Rectal smooth muscle tissue (tissue), 1 donor: ENCODE results near the gene DNAJB11.

ENCODE experiments used
- H3K27ac ChIP-seq: one replicate; pipeline ENCODE4 v1.7.0; 2013; ENCODE audit warnings: low read depth, low read length, inconsistent platforms
- H3K27me3 ChIP-seq: one replicate; pipeline ENCODE4 v1.7.0; 2013; ENCODE audit warnings: low read length; ENCODE audit not compliant: control insufficient read depth, insufficient read depth
- H3K36me3 ChIP-seq: one replicate; pipeline ENCODE4 v1.7.0; 2013; ENCODE audit warnings: low read length; ENCODE audit not compliant: control insufficient read depth, insufficient read depth
- H3K4me1 ChIP-seq: one replicate; pipeline ENCODE4 v1.7.0; 2013; ENCODE audit warnings: low read length; ENCODE audit not compliant: control insufficient read depth, insufficient read depth
- H3K4me3 ChIP-seq: one replicate; pipeline ENCODE4 v1.7.0; 2013; ENCODE audit warnings: low read length
- H3K9ac ChIP-seq: one replicate; pipeline ENCODE4 v1.7.0; 2013; ENCODE audit warnings: low read length

The DNAJB11 gene

GRCh38 chr3:186534113-186534669, 36.3 kb upstream of the DNAJB11 start:
- H3K36me3 ChIP-seq: no peaks in the 10 kb centered on the region
- no peaks in the 10 kb centered on the region for H3K27me3 ChIP-seq
- H3K27ac ChIP-seq: no peak overlapping the region
- no peak overlapping the region for H3K4me3 ChIP-seq
- peaks cover 2% of the 10 kb centered on the region for H3K4me1 ChIP-seq
- no peak overlapping the region for H3K9ac ChIP-seq

DNA sequence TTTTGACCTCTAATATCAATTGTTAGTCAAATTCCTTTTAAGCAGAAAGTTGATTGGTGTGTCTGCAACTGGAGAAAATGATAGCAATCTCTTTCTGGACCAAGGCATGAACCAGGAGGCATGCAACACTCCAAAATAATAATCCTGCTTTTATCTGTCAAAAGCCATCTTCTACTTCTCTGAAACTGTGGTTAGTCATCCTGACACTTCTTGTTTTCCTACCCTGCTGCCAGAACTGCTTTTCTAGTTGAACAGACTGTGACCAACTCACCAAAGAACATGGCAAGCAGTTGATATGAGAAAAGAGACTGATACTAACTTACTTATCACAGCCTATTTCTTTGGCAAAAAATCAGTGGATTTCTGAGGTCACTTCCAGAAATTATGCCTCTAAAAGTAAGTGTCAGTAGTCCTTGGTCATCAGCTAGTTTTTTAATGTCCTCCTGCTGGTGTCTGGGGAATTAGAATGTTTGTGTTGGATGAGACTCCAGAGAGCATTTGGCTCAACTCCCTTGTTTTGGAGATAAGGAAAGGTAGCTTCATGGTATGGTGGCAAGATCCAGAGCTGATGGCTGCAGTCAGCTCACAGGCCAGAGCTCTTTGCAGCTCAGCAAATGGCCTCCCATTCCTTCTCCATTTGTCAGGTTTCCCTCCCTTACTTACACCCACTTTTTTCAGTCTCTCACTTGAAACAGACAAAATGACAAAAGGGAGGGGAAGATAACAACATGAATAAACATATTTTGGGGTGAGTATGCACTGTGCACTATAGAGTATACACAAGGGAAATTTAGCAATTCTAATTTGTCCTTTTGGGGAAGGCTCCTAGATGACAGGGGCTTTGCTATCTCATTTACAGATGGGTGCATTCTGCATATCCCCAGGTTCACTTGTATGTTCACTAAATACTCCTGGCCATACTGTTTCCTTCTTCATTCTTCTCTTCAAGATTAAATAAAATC, 33.4 kb upstream of the DNAJB11 start:
- H3K27ac ChIP-seq: no peak overlapping the region
- H3K27me3 ChIP-seq: no peaks in the 10 kb centered on the region
- no peak overlapping the region for H3K4me3 ChIP-seq

GRCh38 chr3:186538779-186539178, 31.7 kb upstream of the DNAJB11 start:
- H3K27me3 ChIP-seq: no peaks in the 10 kb centered on the region
- H3K36me3 ChIP-seq: no peaks in the 10 kb centered on the region
- no peak overlapping the region for H3K9ac ChIP-seq
- no peak overlapping the region for H3K4me3 ChIP-seq
- H3K4me1 ChIP-seq: peaks cover 2% of the 10 kb centered on the region
- no peak overlapping the region for H3K27ac ChIP-seq

More for the DNA sequence above, 33.4 kb upstream of the DNAJB11 start:
- H3K4me1 ChIP-seq: peaks cover 2% of the 10 kb centered on the region
- H3K9ac ChIP-seq: no peak overlapping the region
- no peaks in the 10 kb centered on the region for H3K36me3 ChIP-seq

GRCh38 chr3:186540221-186540834, 30.2 kb upstream of the DNAJB11 start:
- Histone ChIP-seq H3K27me3 (no peaks in the 10 kb centered on the region), H3K4me1 (no peaks in the 10 kb centered on the region), H3K9ac (no peak overlapping the region), H3K27ac (no peak overlapping the region), H3K36me3 (no peaks in the 10 kb centered on the region), H3K4me3 (peak overlapping the region; percentile 20)

DNA sequence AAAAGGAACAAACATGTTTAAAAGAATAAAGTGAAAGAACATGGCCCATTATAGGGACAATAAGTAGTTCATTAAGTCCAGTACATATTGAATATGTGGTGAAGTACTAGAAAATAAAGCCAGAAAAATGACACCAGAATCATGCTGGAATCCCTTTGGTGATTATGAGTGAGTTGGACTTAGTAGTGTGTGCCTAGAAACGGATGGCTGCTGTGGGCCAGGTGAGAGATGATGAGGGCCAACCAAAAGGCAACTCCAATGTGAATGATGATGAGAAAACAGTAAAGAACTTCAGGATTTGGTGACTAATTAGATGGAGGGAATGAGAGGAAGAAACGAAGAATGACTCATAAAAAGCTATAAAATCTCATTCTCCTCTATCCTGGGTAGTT, 29.7 kb upstream of the DNAJB11 start:
- Histone ChIP-seq H3K27me3 (no peaks in the 10 kb centered on the region), H3K36me3 (no peaks in the 10 kb centered on the region), H3K9ac (no peak overlapping the region), H3K4me3 (no peak overlapping the region), H3K4me1 (no peaks in the 10 kb centered on the region), H3K27ac (no peak overlapping the region)

DNA sequence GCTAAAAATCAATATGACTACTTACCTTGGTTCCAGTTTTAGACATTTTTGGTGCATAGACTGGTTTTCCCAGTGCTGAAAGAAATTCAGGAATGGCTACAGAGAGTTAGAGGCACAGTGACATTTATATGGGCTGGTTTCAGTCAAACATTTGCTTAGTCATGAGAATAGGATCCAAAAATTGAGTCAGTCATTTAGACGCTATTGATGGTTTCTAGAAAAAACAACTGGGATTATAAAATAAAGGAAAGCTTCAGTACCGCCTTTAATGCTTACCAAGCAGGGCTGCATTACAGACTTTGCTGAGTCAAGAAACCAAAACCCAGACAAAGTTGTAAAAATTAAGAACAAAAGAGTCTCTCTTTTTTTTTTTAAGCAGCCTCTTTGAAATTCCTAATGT, 26.2 kb upstream of the DNAJB11 start, which contains the start of gene CRYGS:
CRYGS (minus strand) TSS at position 100 of the 400 bp plus-strand sequence; CDS start at position 46, 54 bp downstream.
- Histone ChIP-seq H3K4me1 (no peaks in the 10 kb centered on the region), H3K4me3 (no peak within 1 kb of the TSS), H3K9ac (no peak within 1 kb of the TSS), H3K27me3 (no peaks in the 10 kb centered on the region), H3K36me3 (no peaks in the 10 kb centered on the region), H3K27ac (no peak within 1 kb of the TSS)

DNA sequence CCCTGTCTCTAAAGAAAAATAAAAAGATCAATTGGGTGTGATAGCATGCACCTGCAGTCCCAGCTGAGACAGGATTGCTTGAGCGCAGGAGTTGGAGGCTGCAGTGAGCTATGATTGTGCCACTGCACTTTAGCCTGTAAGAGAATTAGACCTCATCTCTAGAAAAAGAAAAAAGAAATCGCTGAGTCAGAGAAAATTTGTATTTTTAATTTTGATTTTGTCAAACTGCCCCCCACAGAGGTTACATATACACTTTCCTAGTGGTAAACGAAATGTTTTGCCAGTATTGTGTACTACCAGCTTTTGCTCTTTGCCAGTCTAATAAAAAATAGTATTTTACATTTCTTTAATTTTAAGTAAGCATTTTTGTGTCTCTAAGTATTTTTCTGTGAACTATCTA, 21.0 kb upstream of the DNAJB11 start:
- peaks cover 3% of the 10 kb centered on the region for H3K36me3 ChIP-seq
- no peak overlapping the region for H3K4me3 ChIP-seq
- no peaks in the 10 kb centered on the region for H3K4me1 ChIP-seq
- no peak overlapping the region for H3K27ac ChIP-seq
- no peak overlapping the region for H3K9ac ChIP-seq
- no peaks in the 10 kb centered on the region for H3K27me3 ChIP-seq

GRCh38 chr3:186551387-186551786, 19.1 kb upstream of the DNAJB11 start:
- Histone ChIP-seq H3K4me3 (no peak overlapping the region), H3K9ac (no peak overlapping the region), H3K27ac (no peak overlapping the region), H3K27me3 (no peaks in the 10 kb centered on the region), H3K4me1 (no peaks in the 10 kb centered on the region), H3K36me3 (peaks cover 7% of the 10 kb centered on the region)

DNA sequence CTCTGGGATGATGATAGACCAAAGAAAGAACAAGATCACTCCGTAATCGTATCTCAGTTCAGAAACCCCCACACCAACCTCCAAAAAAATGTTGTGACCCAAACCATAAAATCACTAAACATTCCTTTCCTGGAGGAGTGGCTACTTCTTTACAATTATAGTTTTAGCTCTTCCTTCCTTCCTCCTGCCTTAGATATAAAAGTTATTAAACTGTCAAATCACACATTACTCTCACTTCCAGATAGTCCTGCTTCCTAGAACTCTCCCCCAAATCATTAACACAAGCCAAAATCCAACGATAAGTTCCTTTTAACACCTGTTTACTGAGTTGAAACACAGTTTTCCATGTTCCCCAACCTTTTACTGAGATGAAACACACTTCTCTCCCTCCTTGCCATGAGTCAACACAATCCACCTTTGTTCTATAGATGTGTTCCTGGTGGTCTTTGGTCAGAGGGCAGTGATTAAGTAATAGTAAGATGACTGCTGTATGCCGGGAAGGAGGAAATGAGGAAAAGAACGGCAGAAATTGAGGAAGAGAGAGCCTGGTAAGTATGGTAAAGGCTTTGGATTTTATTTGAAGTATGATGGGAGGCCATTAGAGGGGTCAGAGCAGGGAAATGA, 18.0 kb upstream of the DNAJB11 start:
- Histone ChIP-seq H3K27ac (no peak overlapping the region), H3K27me3 (no peaks in the 10 kb centered on the region), H3K9ac (no peak overlapping the region), H3K36me3 (peaks cover 7% of the 10 kb centered on the region), H3K4me3 (no peak overlapping the region), H3K4me1 (no peaks in the 10 kb centered on the region)

DNA sequence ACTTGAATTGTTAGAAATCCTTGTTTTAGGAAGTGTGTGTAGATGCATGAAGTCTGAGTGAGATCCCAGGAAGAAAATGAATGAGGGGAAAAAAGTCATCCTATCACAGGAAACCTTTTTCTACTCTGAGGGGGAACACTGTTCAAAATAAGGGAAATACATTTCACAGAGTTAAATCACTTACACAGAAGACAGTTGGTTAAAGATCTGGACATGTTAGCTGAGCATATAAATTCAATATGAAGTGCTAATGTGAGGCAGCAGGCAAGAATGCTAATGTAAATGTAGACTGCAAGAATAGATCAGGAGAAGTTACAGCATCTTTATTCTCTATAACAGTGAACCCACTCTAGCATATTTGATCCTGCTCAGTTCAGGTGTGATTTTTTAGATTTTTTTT, 5.9 kb upstream of the DNAJB11 start:
- no peaks in the 10 kb centered on the region for H3K36me3 ChIP-seq
- H3K4me3 ChIP-seq: no peak overlapping the region
- H3K4me1 ChIP-seq: peaks cover 12% of the 10 kb centered on the region
- H3K27ac ChIP-seq: no peak overlapping the region
- no peak overlapping the region for H3K9ac ChIP-seq
- no peaks in the 10 kb centered on the region for H3K27me3 ChIP-seq

GRCh38 chr3:186566772-186567071, 3.8 kb upstream of the DNAJB11 start:
- Histone ChIP-seq H3K27ac (peak overlapping the region; percentile 88), H3K36me3 (no peaks in the 10 kb centered on the region), H3K9ac (peak overlapping the region; percentile 94), H3K27me3 (no peaks in the 10 kb centered on the region), H3K4me1 (peaks cover 21% of the 10 kb centered on the region), H3K4me3 (peak overlapping the region; percentile 97)
